HepG2 (cell line): ENCODE measurements around the gene PLOD3. TPM values are rescaled to one million over a fixed set of nuclear protein-coding genes. Genes with fewer than 3 reads are reported as not detected.

ENCODE experiments used
- BCL6 ChIP-seq: IDR thresholded peaks from 2 replicates; pipeline ENCODE4 v1.6.1; 2016; ENCODE audit warnings: missing genetic modification reagents, missing compliant biosample characterization
- CHD4 ChIP-seq: fragments of 200-600 bp; sonication (generic); IDR thresholded peaks from 2 replicates; pipeline ENCODE4 v1.7.0; 2017; ENCODE audit warnings: mild to moderate bottlenecking, low read length, borderline replicate concordance
- ELF3 ChIP-seq: IDR thresholded peaks from 2 replicates; pipeline ENCODE4 v1.6.1; 2016; ENCODE audit warnings: missing genetic modification reagents, missing compliant biosample characterization
- ESRRA ChIP-seq: sonication (generic); formaldehyde crosslinking; IDR thresholded peaks from 2 replicates; pipeline ENCODE4 v1.5.1; 2020; ENCODE audit warnings: mild to moderate bottlenecking, low read depth, missing genetic modification reagents
- FOXO1 ChIP-seq: sonication (generic); formaldehyde crosslinking; IDR thresholded peaks from 2 replicates; pipeline ENCODE4 v1.4.0; 2020; ENCODE audit warnings: missing genetic modification reagents
- GLI4 ChIP-seq: sonication (generic); formaldehyde crosslinking; IDR thresholded peaks from 2 replicates; pipeline ENCODE4 v1.5.1; 2020; ENCODE audit warnings: missing genetic modification reagents, mild to moderate bottlenecking, moderate library complexity, borderline replicate concordance
- GTF3A ChIP-seq: sonication (generic); formaldehyde crosslinking; conservative IDR thresholded peaks from 2 replicates; pipeline ENCODE4 v1.4.0; 2020; ENCODE audit warnings: mild to moderate bottlenecking, missing genetic modification reagents
- NCOA5 ChIP-seq: sonication (generic); formaldehyde crosslinking; IDR thresholded peaks from 2 replicates; pipeline ENCODE4 v1.4.0; 2020; ENCODE audit warnings: missing genetic modification reagents
- PRMT3 ChIP-seq: sonication (generic); formaldehyde crosslinking; IDR thresholded peaks from 2 replicates; pipeline ENCODE4 v1.8.1; 2022; ENCODE audit warnings: low read depth, mild to moderate bottlenecking, moderate library complexity, missing genetic modification reagents, borderline replicate concordance
- SALL2 ChIP-seq: sonication (generic); formaldehyde crosslinking; IDR thresholded peaks from 2 replicates; pipeline ENCODE4 v1.8.1; 2023; ENCODE audit warnings: mild to moderate bottlenecking, missing genetic modification reagents, inconsistent platforms
- TCF12 ChIP-seq, 2 experiments: fragments of 450-650 bp in 1 of 2; sonication (generic) in 1 of 2; formaldehyde crosslinking in 1 of 2; IDR thresholded peaks; 2 replicates each; pipeline versions ENCODE4 v1.6.1 to v1.8.0; 2017 to 2022; ENCODE audit warnings: antibody characterized with exemption in 1 of 2, mild to moderate bottlenecking in 1 of 2, missing genetic modification reagents in 1 of 2, moderate library complexity in 1 of 2
- TCF7 ChIP-seq: sonication (generic); IDR thresholded peaks from 2 replicates; pipeline ENCODE4 v1.6.1; 2016; ENCODE audit warnings: antibody characterized with exemption, low read depth
- ZBTB1 ChIP-seq: sonication (generic); formaldehyde crosslinking; IDR thresholded peaks from 2 replicates; pipeline ENCODE4 v1.4.0; 2020; ENCODE audit warnings: missing genetic modification reagents, borderline replicate concordance
- ZNF17 ChIP-seq: sonication (generic); formaldehyde crosslinking; IDR thresholded peaks from 2 replicates; pipeline ENCODE4 v1.5.0; 2020; ENCODE audit warnings: mild to moderate bottlenecking, missing genetic modification reagents
- ZNF441 ChIP-seq: sonication (generic); formaldehyde crosslinking; IDR thresholded peaks from 2 replicates; pipeline ENCODE4 v1.7.0; 2021; ENCODE audit warnings: missing genetic modification reagents, borderline replicate concordance
- polyA plus RNA-seq, 8 experiments: library from polyadenylated mRNA; depleted of rRNA in 3 of 8; stranded (reverse) in 7 of 8; unstranded in 1 of 8; fragments of >200 nt; fragmentation: Illumina TruSeq in 4 of 8; extraction: Trizol in 4 of 8; gene quantifications; 2 replicates each; pipeline versions ENCODE4 v1.2.1 to v1.2.3, GENCODE V29; 2011 to 2016; ENCODE audit warnings: low read depth in 4 of 8, missing spikeins in 1 of 8, mixed read lengths in 1 of 8; ENCODE audit not compliant: insufficient read depth in 1 of 8
- total RNA-seq, 5 experiments: library from RNA; depleted of rRNA; stranded (reverse); fragments of >200 nt; fragmentation: Illumina TruSeq; extraction: Trizol; gene quantifications; 2 replicates each; pipeline ENCODE4 v1.2.3, GENCODE V29; 2016; ENCODE audit warnings: low read depth in 1 of 5
- TF ChIP-seq, protein P1 (sequence below): sonication (generic); formaldehyde crosslinking; IDR thresholded peaks from 2 replicates; pipeline ENCODE4 v1.4.0; 2020; ENCODE audit warnings: mild to moderate bottlenecking, missing genetic modification reagents
- TF ChIP-seq, protein P2 (sequence below): sonication (generic); formaldehyde crosslinking; IDR thresholded peaks from 2 replicates; pipeline ENCODE4 v1.4.0; 2020; ENCODE audit warnings: missing genetic modification reagents
- TF ChIP-seq, protein P3 (sequence below): sonication (generic); formaldehyde crosslinking; IDR thresholded peaks from 2 replicates; pipeline ENCODE4 v1.4.0; 2020; ENCODE audit warnings: missing genetic modification reagents
- TF ChIP-seq, protein P4 (sequence below): sonication (generic); formaldehyde crosslinking; IDR thresholded peaks from 2 replicates; pipeline ENCODE4 v1.4.0; 2020; ENCODE audit warnings: missing genetic modification reagents, mild to moderate bottlenecking, borderline replicate concordance
- TF ChIP-seq, protein P5 (sequence below): IDR thresholded peaks from 2 replicates; pipeline ENCODE4 v1.6.1; 2012; ENCODE audit warnings: inconsistent platforms
- TF ChIP-seq, protein P6 (sequence below): sonication (generic); formaldehyde crosslinking; IDR thresholded peaks from 2 replicates; pipeline ENCODE4 v1.4.0; 2020; ENCODE audit warnings: mild to moderate bottlenecking, missing genetic modification reagents, borderline replicate concordance

PLOD3 gene
- total and polyA plus RNA-seq, 2 of the 13 experiments (the other 11 are each of a cell fraction or from before 2014, with no cell fraction given), result 65.8 to 67.4 TPM

DNA sequence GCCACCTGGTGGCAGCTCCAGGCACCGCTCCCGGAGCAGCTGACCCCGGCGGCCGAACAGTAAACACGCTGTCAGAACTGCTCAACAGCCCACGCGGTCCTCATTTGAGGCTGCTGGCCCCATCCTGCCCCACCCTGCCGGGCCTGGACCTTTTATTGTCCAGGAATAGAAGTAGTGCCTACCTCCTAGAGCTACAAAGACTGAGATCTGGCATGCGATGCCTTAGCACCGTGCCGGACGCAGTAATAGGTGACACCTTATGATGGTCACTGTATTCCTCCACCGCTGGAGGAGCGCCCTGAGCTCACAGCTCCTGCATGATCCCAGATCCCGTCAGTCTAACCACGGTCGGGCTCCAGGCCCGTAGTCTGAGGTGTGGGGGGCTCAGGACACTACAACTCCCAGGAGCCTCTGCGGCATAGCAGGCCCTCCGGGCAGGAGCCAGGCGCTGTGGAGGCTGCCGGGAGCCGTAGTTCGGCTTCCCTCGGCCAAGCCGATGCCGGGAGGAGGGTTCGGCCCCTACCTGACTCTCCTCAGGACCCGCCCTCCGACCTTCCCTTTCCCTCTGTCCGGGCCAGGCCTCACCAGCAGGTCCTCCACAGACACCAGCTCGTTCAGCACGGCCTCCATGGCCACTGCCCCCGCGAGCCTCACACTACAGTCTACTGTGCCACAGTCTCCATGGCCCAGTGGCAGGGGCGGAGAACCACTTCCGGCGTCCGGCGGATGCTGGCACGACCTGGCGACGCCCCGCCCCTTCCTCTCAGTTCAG, 27.2 kb upstream of the PLOD3 start, which contains the start of gene FIS1 (continued):
- TF ChIP-seq, protein P1, sequence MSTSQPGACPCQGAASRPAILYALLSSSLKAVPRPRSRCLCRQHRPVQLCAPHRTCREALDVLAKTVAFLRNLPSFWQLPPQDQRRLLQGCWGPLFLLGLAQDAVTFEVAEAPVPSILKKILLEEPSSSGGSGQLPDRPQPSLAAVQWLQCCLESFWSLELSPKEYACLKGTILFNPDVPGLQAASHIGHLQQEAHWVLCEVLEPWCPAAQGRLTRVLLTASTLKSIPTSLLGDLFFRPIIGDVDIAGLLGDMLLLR, result peak; percentile 83
- TF ChIP-seq, protein P2, sequence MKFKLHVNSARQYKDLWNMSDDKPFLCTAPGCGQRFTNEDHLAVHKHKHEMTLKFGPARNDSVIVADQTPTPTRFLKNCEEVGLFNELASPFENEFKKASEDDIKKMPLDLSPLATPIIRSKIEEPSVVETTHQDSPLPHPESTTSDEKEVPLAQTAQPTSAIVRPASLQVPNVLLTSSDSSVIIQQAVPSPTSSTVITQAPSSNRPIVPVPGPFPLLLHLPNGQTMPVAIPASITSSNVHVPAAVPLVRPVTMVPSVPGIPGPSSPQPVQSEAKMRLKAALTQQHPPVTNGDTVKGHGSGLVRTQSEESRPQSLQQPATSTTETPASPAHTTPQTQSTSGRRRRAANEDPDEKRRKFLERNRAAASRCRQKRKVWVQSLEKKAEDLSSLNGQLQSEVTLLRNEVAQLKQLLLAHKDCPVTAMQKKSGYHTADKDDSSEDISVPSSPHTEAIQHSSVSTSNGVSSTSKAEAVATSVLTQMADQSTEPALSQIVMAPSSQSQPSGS (CRISPR knock-in tag), result no peak
- TF ChIP-seq GLI4 (CRISPR knock-in tag), result peak; percentile 70; the same call in 1 of the 2 replicates
- no peak for TF ChIP-seq ZNF441 (CRISPR knock-in tag)
- TF ChIP-seq ESRRA (CRISPR knock-in tag), result no peak; the same call in 1 of the 2 replicates
- TF ChIP-seq TCF12 (IDR thresholded peaks at IDR 0.05), result no peak
- TF ChIP-seq TCF12 (CRISPR knock-in tag; IDR thresholded peaks at IDR 0.05), result peak; percentile 71; the same call in 1 of the 2 replicates
- TF ChIP-seq CHD4, result no peak
- TF ChIP-seq SALL2 (CRISPR knock-in tag), result peak; percentile 49
- TF ChIP-seq FOXO1 (CRISPR knock-in tag), result peak; percentile 90
- TF ChIP-seq, protein P3, sequence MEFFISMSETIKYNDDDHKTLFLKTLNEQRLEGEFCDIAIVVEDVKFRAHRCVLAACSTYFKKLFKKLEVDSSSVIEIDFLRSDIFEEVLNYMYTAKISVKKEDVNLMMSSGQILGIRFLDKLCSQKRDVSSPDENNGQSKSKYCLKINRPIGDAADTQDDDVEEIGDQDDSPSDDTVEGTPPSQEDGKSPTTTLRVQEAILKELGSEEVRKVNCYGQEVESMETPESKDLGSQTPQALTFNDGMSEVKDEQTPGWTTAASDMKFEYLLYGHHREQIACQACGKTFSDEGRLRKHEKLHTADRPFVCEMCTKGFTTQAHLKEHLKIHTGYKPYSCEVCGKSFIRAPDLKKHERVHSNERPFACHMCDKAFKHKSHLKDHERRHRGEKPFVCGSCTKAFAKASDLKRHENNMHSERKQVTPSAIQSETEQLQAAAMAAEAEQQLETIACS (CRISPR knock-in tag), result 0 out of 2 replicates have a peak, but pooled peaks have one; percentile 26
- peak; percentile 44; the same call in 1 of the 2 replicates for TF ChIP-seq ELF3 (CRISPR knock-in tag)
- TF ChIP-seq, protein P4, sequence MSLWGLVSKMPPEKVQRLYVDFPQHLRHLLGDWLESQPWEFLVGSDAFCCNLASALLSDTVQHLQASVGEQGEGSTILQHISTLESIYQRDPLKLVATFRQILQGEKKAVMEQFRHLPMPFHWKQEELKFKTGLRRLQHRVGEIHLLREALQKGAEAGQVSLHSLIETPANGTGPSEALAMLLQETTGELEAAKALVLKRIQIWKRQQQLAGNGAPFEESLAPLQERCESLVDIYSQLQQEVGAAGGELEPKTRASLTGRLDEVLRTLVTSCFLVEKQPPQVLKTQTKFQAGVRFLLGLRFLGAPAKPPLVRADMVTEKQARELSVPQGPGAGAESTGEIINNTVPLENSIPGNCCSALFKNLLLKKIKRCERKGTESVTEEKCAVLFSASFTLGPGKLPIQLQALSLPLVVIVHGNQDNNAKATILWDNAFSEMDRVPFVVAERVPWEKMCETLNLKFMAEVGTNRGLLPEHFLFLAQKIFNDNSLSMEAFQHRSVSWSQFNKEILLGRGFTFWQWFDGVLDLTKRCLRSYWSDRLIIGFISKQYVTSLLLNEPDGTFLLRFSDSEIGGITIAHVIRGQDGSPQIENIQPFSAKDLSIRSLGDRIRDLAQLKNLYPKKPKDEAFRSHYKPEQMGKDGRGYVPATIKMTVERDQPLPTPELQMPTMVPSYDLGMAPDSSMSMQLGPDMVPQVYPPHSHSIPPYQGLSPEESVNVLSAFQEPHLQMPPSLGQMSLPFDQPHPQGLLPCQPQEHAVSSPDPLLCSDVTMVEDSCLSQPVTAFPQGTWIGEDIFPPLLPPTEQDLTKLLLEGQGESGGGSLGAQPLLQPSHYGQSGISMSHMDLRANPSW (CRISPR knock-in tag), result peak; percentile 89; the same call in 1 of the 2 replicates
- TF ChIP-seq GTF3A (CRISPR knock-in tag), result no peak
- TF ChIP-seq NCOA5 (CRISPR knock-in tag), result no peak
- no peak for TF ChIP-seq ZNF17 (CRISPR knock-in tag)
- TF ChIP-seq TCF7, result no peak
- no peak for TF ChIP-seq ZBTB1 (CRISPR knock-in tag)
- no peak for TF ChIP-seq PRMT3 (CRISPR knock-in tag)
- TF ChIP-seq, protein P5, sequence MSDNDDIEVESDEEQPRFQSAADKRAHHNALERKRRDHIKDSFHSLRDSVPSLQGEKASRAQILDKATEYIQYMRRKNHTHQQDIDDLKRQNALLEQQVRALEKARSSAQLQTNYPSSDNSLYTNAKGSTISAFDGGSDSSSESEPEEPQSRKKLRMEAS, result peak; percentile 90
- TF ChIP-seq BCL6, result peak; percentile 34; the same call in 1 of the 2 replicates
- TF ChIP-seq, protein P6, sequence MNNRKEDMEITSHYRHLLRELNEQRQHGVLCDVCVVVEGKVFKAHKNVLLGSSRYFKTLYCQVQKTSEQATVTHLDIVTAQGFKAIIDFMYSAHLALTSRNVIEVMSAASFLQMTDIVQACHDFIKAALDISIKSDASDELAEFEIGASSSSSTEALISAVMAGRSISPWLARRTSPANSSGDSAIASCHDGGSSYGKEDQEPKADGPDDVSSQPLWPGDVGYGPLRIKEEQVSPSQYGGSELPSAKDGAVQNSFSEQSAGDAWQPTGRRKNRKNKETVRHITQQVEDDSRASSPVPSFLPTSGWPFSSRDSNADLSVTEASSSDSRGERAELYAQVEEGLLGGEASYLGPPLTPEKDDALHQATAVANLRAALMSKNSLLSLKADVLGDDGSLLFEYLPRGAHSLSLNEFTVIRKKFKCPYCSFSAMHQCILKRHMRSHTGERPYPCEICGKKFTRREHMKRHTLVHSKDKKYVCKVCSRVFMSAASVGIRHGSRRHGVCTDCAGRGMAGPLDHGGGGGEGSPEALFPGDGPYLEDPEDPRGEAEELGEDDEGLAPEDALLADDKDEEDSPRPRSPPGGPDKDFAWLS, result no peak
